CD4-positive, alpha-beta T cell (primary cell): ENCODE data around the gene APOL3. TPM values are rescaled to one million over a fixed set of nuclear protein-coding genes. Genes with fewer than 3 reads are reported as not detected.
"Not testable (repeated sequence)": the region's sequence is repeated elsewhere in the genome, so short reads cannot be mapped to it uniquely, and the experiment has no call there.

ENCODE experiments used
- ATAC-seq: fragments of 200-7000 bp; cut with Tn5 transposase; one replicate; pipeline ENCODE4 v1.10.0; 2022; ENCODE audit warnings: mild to moderate bottlenecking; ENCODE audit not compliant: poor library complexity
- CTCF ChIA-PET: fragments of 350-600 bp; sonication (Branson Sonifier 250); formaldehyde crosslinking; loops from one replicate; lab custom pipeline; 2021; ENCODE audit warnings: antibody characterized with exemption, inconsistent platforms; lab: Charles Lee
- POLR2A ChIA-PET: fragments of 350-600 bp; sonication (Branson Sonifier 250); formaldehyde crosslinking; loops from one replicate; lab custom pipeline; 2021; ENCODE audit warnings: antibody characterized with exemption, inconsistent platforms; lab: Charles Lee
- DNase-seq, 14 experiments: peaks; one replicate each; pipeline ENCODE4 v3.0.0-alpha.2; 2013 to 2020; ENCODE audit warnings: mixed read lengths in 2 of 14
- H3K27ac ChIP-seq, 2 donors: one replicate each; pipeline versions ENCODE4 v1.5.1 to v1.7.0; 2013; ENCODE audit warnings: low read length in 2 of 2, low read depth in 1 of 2, mild to moderate bottlenecking in 1 of 2
- H3K27me3 ChIP-seq, 2 experiments: 1 replicate in 1 of 2; 2 replicates in 1 of 2; pipeline versions ENCODE4 v1.6.1 to v1.7.0; 2013; ENCODE audit warnings: low read length in 2 of 2, control low read depth in 1 of 2, mild to moderate bottlenecking in 1 of 2, moderate library complexity in 1 of 2; ENCODE audit not compliant: insufficient read depth in 2 of 2, control insufficient read depth in 1 of 2
- H3K36me3 ChIP-seq: one replicate; pipeline ENCODE4 v1.6.1; 2013; ENCODE audit warnings: low read length, control low read depth; ENCODE audit not compliant: insufficient read depth
- H3K4me1 ChIP-seq: one replicate; pipeline ENCODE4 v1.6.1; 2013; ENCODE audit warnings: low read length, control low read depth; ENCODE audit not compliant: insufficient read depth
- H3K4me3 ChIP-seq: one replicate; pipeline ENCODE4 v1.5.1; 2013; ENCODE audit warnings: mild to moderate bottlenecking, low read length, moderate library complexity
- H3K9me3 ChIP-seq, 2 experiments: 1 replicate in 1 of 2; 2 replicates in 1 of 2; pipeline versions ENCODE4 v1.6.1 to v1.7.0; 2013; ENCODE audit warnings: low read length in 2 of 2, mild to moderate bottlenecking in 2 of 2, control low read depth in 1 of 2, moderate library complexity in 1 of 2; ENCODE audit not compliant: control insufficient read depth in 1 of 2, insufficient read depth in 1 of 2
- H3K27ac Mint-ChIP-seq: one replicate; pipeline ENCODE4 v1.8.0; 2020; ENCODE audit warnings: mixed read lengths
- H3K27me3 Mint-ChIP-seq: one replicate; pipeline ENCODE4 v1.8.0; 2021; ENCODE audit warnings: mixed read lengths
- H3K36me3 Mint-ChIP-seq: one replicate; pipeline ENCODE4 v1.8.0; 2021; ENCODE audit warnings: low read depth, mixed read lengths
- H3K4me1 Mint-ChIP-seq: one replicate; pipeline ENCODE4 v1.8.0; 2021; ENCODE audit warnings: low read depth, mixed read lengths
- H3K4me3 Mint-ChIP-seq: one replicate; pipeline ENCODE4 v1.8.0; 2020; ENCODE audit warnings: mild to moderate bottlenecking, mixed read lengths
- H3K9me3 Mint-ChIP-seq: one replicate; pipeline ENCODE4 v1.8.0; 2020; ENCODE audit warnings: mixed read lengths
- CTCF ChIP-seq: fragments of 200-600 bp; IDR thresholded peaks from one replicate; pipeline ENCODE4 v1.8.0; 2022; ENCODE audit warnings: antibody characterized with exemption, mild to moderate bottlenecking
- intact Hi-C, 2 experiments: fragments of 100-400 bp; cut with DNase I in 1 of 2; cut with micrococcal nuclease in 1 of 2; formaldehyde crosslinking; loops; one replicate each; pipeline versions ENCODE4 v1.15.1 to v1.9.0; 2023 to 2025; cut with DNase I, micrococcal nuclease
- total RNA-seq, 174 experiments: library from RNA in 2 of 174; stranded (reverse) in 2 of 174; gene quantifications; one replicate each; pipeline ENCODE4 v1.2.3 and lab custom pipeline; 2021 to 2026

APOL3 gene
- total RNA-seq, 2 experiments from 2014 or later = 111 to 116 TPM

- intact Hi-C loops = no loop called here
- Histone ChIP-seq H3K4me1 (peaks cover 59% of the 10 kb centered on the region), H3K4me3 (no peak overlapping the region), H3K9me3 (no peaks in the 10 kb centered on the region), H3K36me3 (no peaks in the 10 kb centered on the region), H3K27ac (no peak overlapping the region), H3K27me3 (no peaks in the 10 kb centered on the region)
- H3K27ac Mint-ChIP-seq = peak overlapping the region; percentile 92
- POLR2A ChIA-PET = no interaction called here
- peak in 3 of 14 experiments; percentile 21 to 57 (median 54) for DNase-seq
- no peak overlapping the region for H3K4me3 Mint-ChIP-seq
- peaks cover 1% of the 10 kb centered on the region for H3K9me3 Mint-ChIP-seq
- H3K27me3 Mint-ChIP-seq = no peaks in the 10 kb centered on the region
- peaks cover 8% of the 10 kb centered on the region for H3K36me3 Mint-ChIP-seq
- CTCF ChIA-PET = interaction anchor here (3.1 kb wide), 1 partner anchor 15 kb away, joined by 11 read pairs; no protein-coding TSS in a partner anchor
- H3K4me1 Mint-ChIP-seq = peaks cover 54% of the 10 kb centered on the region
- no peak for TF ChIP-seq CTCF
- ATAC-seq = no peak
Measured at GRCh38 chr22:36164621-36165020, 4.1 kb upstream of the APOL3 start.

- H3K36me3 ChIP-seq = no peaks in the 10 kb centered on the region
- no peaks in the 10 kb centered on the region for H3K9me3 ChIP-seq
- H3K9me3 Mint-ChIP-seq = no peaks in the 10 kb centered on the region
- ATAC-seq = no peak
- TF ChIP-seq CTCF = no peak
- H3K4me1 Mint-ChIP-seq = peaks cover 65% of the 10 kb centered on the region
- no peaks in the 10 kb centered on the region for H3K27me3 Mint-ChIP-seq
- CTCF ChIA-PET = interaction anchor here (1.0 to 3.1 kb wide), 2 partner anchors 11 to 16 kb away, joined by 4 to 11 read pairs; no protein-coding TSS in a partner anchor
- no peak overlapping the region for H3K4me3 ChIP-seq
- intact Hi-C loops = no loop called here
- peak overlapping the region; percentile 92 for H3K27ac Mint-ChIP-seq
- H3K4me3 Mint-ChIP-seq = no peak overlapping the region
- H3K4me1 ChIP-seq = peaks cover 70% of the 10 kb centered on the region
- H3K36me3 Mint-ChIP-seq = peaks cover 19% of the 10 kb centered on the region
- H3K27me3 ChIP-seq = no peaks in the 10 kb centered on the region
- POLR2A ChIA-PET = interaction anchor here (1.3 to 1.6 kb wide), 2 partner anchors 8 to 14 kb away, joined by 4 read pairs; no protein-coding TSS in a partner anchor
- DNase-seq = no peak
- peak overlapping the region; percentile 11 to 93 for H3K27ac ChIP-seq
Measured at GRCh38 chr22:36163497-36163896, 2.9 kb upstream of the APOL3 start.

- no peak overlapping the region for H3K4me3 ChIP-seq
- peak overlapping the region; percentile 96 for H3K4me3 Mint-ChIP-seq
Measured at GRCh38 chr22:36162127-36163034, 1.8 kb upstream of the APOL3 start.

GRCh38 chr22:36161793-36162126 lies 1.2 kb upstream of the APOL3 start:
- peaks cover 72% of the 10 kb centered on the region for H3K4me1 ChIP-seq
- H3K36me3 ChIP-seq, H3K9me3 Mint-ChIP-seq, H3K27me3 Mint-ChIP-seq, H3K9me3 ChIP-seq, intact Hi-C loops, H3K27me3 ChIP-seq, H3K4me3 ChIP-seq: not testable (repeated sequence)
- Mint-ChIP-seq H3K36me3 (peaks cover 25% of the 10 kb centered on the region), H3K4me1 (peaks cover 77% of the 10 kb centered on the region), H3K4me3 (peak overlapping the region; percentile 96), H3K27ac (peak overlapping the region; percentile 92)
- peak in 4 of 14 experiments; percentile 48 to 81 (median 70) for DNase-seq
- CTCF ChIA-PET = interaction anchor here (1.1 to 2.3 kb wide), 2 partner anchors 19 to 325 kb away, joined by 3 to 6 read pairs; no protein-coding TSS in a partner anchor
- peak; percentile 19 for ATAC-seq
- POLR2A ChIA-PET = interaction anchor here (0.5 to 2.0 kb wide), 4 partner anchors 16 to 862 kb away, joined by 3 to 5 read pairs (median 4); partner anchors contain the start of gene TOM1
- peak overlapping the region; percentile 93 to 94 for H3K27ac ChIP-seq

More at GRCh38 chr22:36162127-36163034, 1.8 kb upstream of the APOL3 start:
- peak in 4 of 14 experiments; percentile 24 to 87 (median 82) for DNase-seq
- Mint-ChIP-seq H3K36me3 (peaks cover 19% of the 10 kb centered on the region), H3K27me3 (no peaks in the 10 kb centered on the region), H3K4me1 (peaks cover 76% of the 10 kb centered on the region), H3K27ac (peak overlapping the region; percentile 92), H3K9me3 (no peaks in the 10 kb centered on the region)
- Histone ChIP-seq H3K27ac (peak overlapping the region; percentile 93 to 94), H3K36me3 (peaks cover 3% of the 10 kb centered on the region), H3K4me1 (peaks cover 78% of the 10 kb centered on the region), H3K9me3 (no peaks in the 10 kb centered on the region), H3K27me3 (no peaks in the 10 kb centered on the region)
- TF ChIP-seq CTCF = no peak
- intact Hi-C loops = no loop called here
- CTCF ChIA-PET = interaction anchor here (0.6 to 1.1 kb wide), 3 partner anchors 10 to 324 kb away, joined by 3 to 4 read pairs (median 3); no protein-coding TSS in a partner anchor
- POLR2A ChIA-PET = interaction anchor here (0.5 to 2.0 kb wide), 5 partner anchors 9 to 862 kb away, joined by 3 to 5 read pairs (median 4); partner anchors contain the start of gene TOM1
- peak; percentile 46 for ATAC-seq
